Measurements from ENCODE around the gene GID8. TPM values are rescaled to one million over a fixed set of nuclear protein-coding genes. Genes with fewer than 3 reads are reported as not detected.

GID8 gene
- total and polyA plus RNA-seq, 2 donors (not counting 1 experiment from before 2014, with no cell fraction given) = 12.4 to 47.4 TPM

DNA sequence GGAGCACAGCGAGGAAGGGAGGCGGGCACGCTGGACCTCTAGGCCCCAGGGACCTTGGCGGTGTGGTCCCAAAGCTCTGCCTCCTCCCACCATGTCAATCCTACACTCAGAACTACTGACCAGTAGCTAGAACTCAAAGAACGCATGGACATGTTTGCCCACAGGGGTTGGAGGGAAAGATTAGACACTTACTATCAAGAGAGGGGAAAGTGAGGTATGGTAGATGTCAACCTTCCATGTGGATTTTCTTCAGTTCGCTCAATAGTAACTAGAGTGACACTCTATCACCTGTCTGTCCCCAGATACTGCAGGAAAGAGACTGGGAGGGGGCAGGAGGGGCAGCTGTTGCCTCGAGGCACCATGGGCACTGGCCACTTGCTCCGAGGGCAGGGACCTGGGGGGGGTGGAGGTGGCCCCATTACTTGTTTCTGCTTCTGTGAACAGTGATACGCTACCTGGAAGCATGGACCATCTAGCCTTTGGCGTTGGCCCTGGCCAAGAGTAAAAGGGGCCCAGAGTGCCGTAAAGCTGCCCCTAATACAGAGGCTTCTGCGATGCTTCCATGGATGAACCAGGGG is 10.7 kb upstream of the GID8 start:
- ChIA-PET CTCF (interaction anchor here (0.8 to 1.9 kb wide), 7 partner anchors 11 to 119 kb away, joined by 3 to 6 read pairs (median 4); partner anchors contain the start of gene GID8), POLR2A (interaction anchor here (1.1 to 3.1 kb wide), 4 partner anchors 8 to 26 kb away, joined by 3 to 24 read pairs (median 10); partner anchors contain the start of genes GID8 and SLC17A9)
- DNase-seq = no peak
- peak overlapping the region; percentile 95 for H3K9ac ChIP-seq (ENCODE audit: low read length)
- ATAC-seq (ENCODE audit: low read depth) = no peak
- H3K4me3 ChIP-seq (ENCODE audit: control extremely low read depth in 1 of 5, extremely low read depth in 1 of 5, insufficient read depth in 1 of 5, low read depth in 2 of 5, low read length in 4 of 5) = peak overlapping the region in 3 of 5 experiments; percentile 96 to 99 (median 96)
- H3K36me3 ChIP-seq (replicated peaks in 1 of 2; ENCODE audit: control extremely low read depth in 1 of 2, control insufficient read depth in 1 of 2, extremely low read depth in 1 of 2, insufficient read depth in 2 of 2, low read length in 1 of 2) = no peaks in the 10 kb centered on the region
- no peaks in the 10 kb centered on the region for H3K9me3 Mint-ChIP-seq (ENCODE audit: insufficient read depth)
- H3K27me3 ChIP-seq (replicated peaks in 1 of 4; ENCODE audit: control extremely low read depth in 1 of 4, control insufficient read depth in 3 of 4, insufficient read depth in 4 of 4, low read length in 3 of 4) = no peaks in the 10 kb centered on the region
- H2AFZ ChIP-seq (ENCODE audit: insufficient read depth, low read depth, low read length, poor library complexity, severe bottlenecking) = peak overlapping the region; percentile 72
- H4K20me1 ChIP-seq (ENCODE audit: control insufficient read depth, insufficient read depth, low read length, poor library complexity, severe bottlenecking) = peaks cover 50% of the 10 kb centered on the region
- peak overlapping the region; percentile 93 for H3K4me2 ChIP-seq (replicated peaks; ENCODE audit: low read depth, low read length, poor library complexity, severe bottlenecking)
- H3K4me3 Mint-ChIP-seq = peak overlapping the region; percentile 95
- H3K27ac Mint-ChIP-seq = peak overlapping the region; percentile 77
- intact Hi-C loops (cut with micrococcal nuclease) = loop anchor here (2.0 to 5.0 kb wide), 3 partner anchors 26 to 290 kb away; partner anchors contain the start of genes TCFL5 and YTHDF1
- WGBS (ENCODE audit: insufficient coverage) = 94% methylated on average over 6 of the region's 12 CpGs
- H3K9me3 ChIP-seq (ENCODE audit: control extremely low read depth in 1 of 3, control insufficient read depth in 2 of 3, insufficient read depth in 1 of 3, low read length in 2 of 3) = no peaks in the 10 kb centered on the region
- TF ChIP-seq EZH2 (IDR thresholded peaks at IDR 0.05; ENCODE audit: borderline replicate concordance, insufficient read depth, low read depth, low read length, poor library complexity, severe bottlenecking) = no peak
- TF ChIP-seq, protein P1, sequence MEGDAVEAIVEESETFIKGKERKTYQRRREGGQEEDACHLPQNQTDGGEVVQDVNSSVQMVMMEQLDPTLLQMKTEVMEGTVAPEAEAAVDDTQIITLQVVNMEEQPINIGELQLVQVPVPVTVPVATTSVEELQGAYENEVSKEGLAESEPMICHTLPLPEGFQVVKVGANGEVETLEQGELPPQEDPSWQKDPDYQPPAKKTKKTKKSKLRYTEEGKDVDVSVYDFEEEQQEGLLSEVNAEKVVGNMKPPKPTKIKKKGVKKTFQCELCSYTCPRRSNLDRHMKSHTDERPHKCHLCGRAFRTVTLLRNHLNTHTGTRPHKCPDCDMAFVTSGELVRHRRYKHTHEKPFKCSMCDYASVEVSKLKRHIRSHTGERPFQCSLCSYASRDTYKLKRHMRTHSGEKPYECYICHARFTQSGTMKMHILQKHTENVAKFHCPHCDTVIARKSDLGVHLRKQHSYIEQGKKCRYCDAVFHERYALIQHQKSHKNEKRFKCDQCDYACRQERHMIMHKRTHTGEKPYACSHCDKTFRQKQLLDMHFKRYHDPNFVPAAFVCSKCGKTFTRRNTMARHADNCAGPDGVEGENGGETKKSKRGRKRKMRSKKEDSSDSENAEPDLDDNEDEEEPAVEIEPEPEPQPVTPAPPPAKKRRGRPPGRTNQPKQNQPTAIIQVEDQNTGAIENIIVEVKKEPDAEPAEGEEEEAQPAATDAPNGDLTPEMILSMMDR (IDR thresholded peaks at IDR 0.05) = no peak
- peak overlapping the region; percentile 37 to 92 for H3K27ac ChIP-seq (ENCODE audit: low read length in 2 of 2)
- H3K4me1 Mint-ChIP-seq = peaks cover 74% of the 10 kb centered on the region
- H3K27me3 Mint-ChIP-seq = no peaks in the 10 kb centered on the region
- peaks cover 93% of the 10 kb centered on the region for H3K79me2 ChIP-seq (ENCODE audit: control insufficient read depth, insufficient read depth, low read length)
- H3K4me1 ChIP-seq (ENCODE audit: control insufficient read depth in 2 of 2, insufficient read depth in 2 of 2, low read length in 2 of 2) = peaks cover 52 to 70% of the 10 kb centered on the region in 2 donors
